ENCODE data around the gene CBX2.

CBX2 gene

GRCh38 chr17:79799538-79800324, 21.8 kb downstream of the CBX2 start:
- no peak for DNase-seq (ENCODE audit: low read depth)

- DNase-seq (ENCODE audit: low read depth) = no peak
Measured at GRCh38 chr17:79800325-79801155, 22.6 kb downstream of the CBX2 start.

GRCh38 chr17:79801156-79802038, 23.4 kb downstream of the CBX2 start:
- DNase-seq (ENCODE audit: low read depth) = no peak

- no peak for DNase-seq (ENCODE audit: low read depth)
Measured at GRCh38 chr17:79802039-79802735, 24.2 kb downstream of the CBX2 start.

- DNase-seq (ENCODE audit: low read depth) = no peak
Measured at GRCh38 chr17:79802736-79803420, 24.9 kb downstream of the CBX2 start.

- no peak for DNase-seq (ENCODE audit: low read depth)
Measured at GRCh38 chr17:79803421-79803996, 25.6 kb downstream of the CBX2 start.

- DNase-seq (ENCODE audit: low read depth) = no peak
Measured at GRCh38 chr17:79803997-79804855, 26.3 kb downstream of the CBX2 start.

- no peak for DNase-seq (ENCODE audit: low read depth)
Measured at GRCh38 chr17:79804856-79805696, 27.1 kb downstream of the CBX2 start.

- no peak for DNase-seq (ENCODE audit: low read depth)
Measured at GRCh38 chr17:79806446-79806760, 28.5 kb downstream of the CBX2 start.

- DNase-seq (ENCODE audit: low read depth) = no peak
Measured at GRCh38 chr17:79806863-79807720, 29.1 kb downstream of the CBX2 start.

- no peak for DNase-seq (ENCODE audit: low read depth)
Measured at GRCh38 chr17:79808763-79809529, 31.0 kb downstream of the CBX2 start.

- no peak for DNase-seq (ENCODE audit: low read depth)
Measured at GRCh38 chr17:79809530-79810129, 31.7 kb downstream of the CBX2 start.

GRCh38 chr17:79810130-79811010, 32.4 kb downstream of the CBX2 start:
- peak; percentile 68 for DNase-seq (ENCODE audit: low read depth)

GRCh38 chr17:79811011-79811867, 33.3 kb downstream of the CBX2 start:
- DNase-seq (ENCODE audit: low read depth) = no peak

GRCh38 chr17:79811868-79812352, 34.0 kb downstream of the CBX2 start:
- no peak for DNase-seq (ENCODE audit: low read depth)
